ENCODE results near the gene CIB4. TPM values are rescaled to one million over a fixed set of nuclear protein-coding genes. Genes with fewer than 3 reads are reported as not detected.
A peak's percentile ranks its signal among the peaks of the same experiment; 100 is the strongest.

CIB4 gene
- not detected for total RNA-seq

GRCh38 chr2:26640781-26641564, at the start of gene CIB4:
Gene CIB4 (minus strand): TSS chr2:26641366. CDS start chr2:26641314, 52 bp downstream.
- Histone ChIP-seq H3K4me1 (no peaks in the 10 kb centered on the region), H3K4me3 (no peak within 1 kb of the TSS), H3K27ac (no peak within 1 kb of the TSS), H3K9me3 (no peaks in the 10 kb centered on the region), H3K27me3 (peaks cover 8% of the 10 kb centered on the region), H3K36me3 (no peaks in the 10 kb centered on the region)
- DNase-seq = no peak
- TF ChIP-seq CTCF (IDR thresholded peaks at IDR 0.05) (no peak), POLR2A (IDR thresholded peaks at IDR 0.05) (no peak), EP300 (IDR thresholded peaks at IDR 0.05; ENCODE audit: low read depth) (no peak), POLR2AphosphoS5 (IDR thresholded peaks at IDR 0.05) (no peak)
- 50 to 69% methylated on average over 1 to 8 of the region's 8 CpGs for WGBS, 2 donors (ENCODE audit: low coverage in 1 of 2)
- intact Hi-C loops (cut with DNase I; ENCODE audit: low total_unique reads) = no loop called here
- in situ Hi-C loops (cut with MboI; ENCODE audit: low pct_ligation_motif_present in 1 of 4, low pct_unique_long_range_greater_than_20kb in 1 of 4, low sequenced_read_pairs in 3 of 4) = no loop called here

GRCh38 chr2:26687801-26688200, 46.6 kb upstream of the CIB4 start:
- Histone ChIP-seq H3K27ac (peak overlapping the region in 1 of 4 donors; percentile 40), H3K4me1 (peaks cover 5 to 23% (median 18%) of the 10 kb centered on the region in 4 donors), H3K27me3 (peaks cover 27% of the 10 kb centered on the region), H3K36me3 (no peaks in the 10 kb centered on the region), H3K9me3 (no peaks in the 10 kb centered on the region), H3K4me3 (no peak overlapping the region)
- TF ChIP-seq EP300 (IDR thresholded peaks at IDR 0.05; ENCODE audit: low read depth) = no peak
- WGBS, 2 donors (ENCODE audit: low coverage in 1 of 2) = 40 to 49% methylated on average over 2 to 5 of the region's 5 CpGs
- in situ Hi-C loops (cut with MboI; ENCODE audit: low pct_ligation_motif_present in 1 of 4, low pct_unique_long_range_greater_than_20kb in 1 of 4, low sequenced_read_pairs in 3 of 4) (no loop called here), intact Hi-C loops (cut with DNase I; ENCODE audit: low total_unique reads) (no loop called here)
- DNase-seq = no peak

GRCh38 chr2:26687328-26687727, 46.2 kb upstream of the CIB4 start:
- H3K9me3 ChIP-seq = no peaks in the 10 kb centered on the region
- no peaks in the 10 kb centered on the region for H3K36me3 ChIP-seq
- H3K27ac ChIP-seq = peak overlapping the region in 1 of 4 donors; percentile 65
- no peak for TF ChIP-seq POLR2AphosphoS5 (IDR thresholded peaks at IDR 0.05)
- TF ChIP-seq CTCF (IDR thresholded peaks at IDR 0.05) = no peak
- TF ChIP-seq POLR2A (IDR thresholded peaks at IDR 0.05) = no peak
- no peak for TF ChIP-seq EP300 (IDR thresholded peaks at IDR 0.05; ENCODE audit: low read depth)
- peaks cover 4 to 22% (median 17%) of the 10 kb centered on the region in 4 donors for H3K4me1 ChIP-seq
- intact Hi-C loops (cut with DNase I; ENCODE audit: low total_unique reads) (no loop called here), in situ Hi-C loops (cut with MboI; ENCODE audit: low pct_ligation_motif_present in 1 of 4, low pct_unique_long_range_greater_than_20kb in 1 of 4, low sequenced_read_pairs in 3 of 4) (no loop called here)
- 69% methylated on average over 4 of the region's 4 CpGs; no CpG with 5 or more reads in 1 of the 2 donors for WGBS, 2 donors (ENCODE audit: low coverage in 1 of 2)
- DNase-seq = no peak
- no peak overlapping the region for H3K4me3 ChIP-seq
- H3K27me3 ChIP-seq = peaks cover 25% of the 10 kb centered on the region

GRCh38 chr2:26685989-26686839, 45.0 kb upstream of the CIB4 start:
- DNase-seq = no peak
- 16% methylated on average over 16 of the region's 16 CpGs; no CpG with 5 or more reads in 1 of the 2 donors for WGBS, 2 donors (ENCODE audit: low coverage in 1 of 2)
- H3K36me3 ChIP-seq = no peaks in the 10 kb centered on the region
- H3K4me3 ChIP-seq = no peak overlapping the region
- peaks cover 0 to 11% (median 8%) of the 10 kb centered on the region in 4 donors for H3K4me1 ChIP-seq
- peak overlapping the region in 2 of 4 donors; percentile 14 to 65 for H3K27ac ChIP-seq
- TF ChIP-seq EP300 (IDR thresholded peaks at IDR 0.05; ENCODE audit: low read depth) = peak; percentile 70
- peak; percentile 44 to 63 (median 51) for TF ChIP-seq POLR2AphosphoS5 (IDR thresholded peaks at IDR 0.05)
- no peak for TF ChIP-seq CTCF (IDR thresholded peaks at IDR 0.05)
- no peak for TF ChIP-seq POLR2A (IDR thresholded peaks at IDR 0.05)
- H3K9me3 ChIP-seq = no peaks in the 10 kb centered on the region
- intact Hi-C loops (cut with DNase I; ENCODE audit: low total_unique reads) = no loop called here
- in situ Hi-C loops (cut with MboI; ENCODE audit: low pct_ligation_motif_present in 1 of 4, low pct_unique_long_range_greater_than_20kb in 1 of 4, low sequenced_read_pairs in 3 of 4) = no loop called here
- H3K27me3 ChIP-seq = peaks cover 14% of the 10 kb centered on the region

Measured in transverse colon (tissue), 4 donors.